AG10803 (cell line): ENCODE results near the gene FCN3.

Experiments used
- DNase-seq: peaks from one replicate; pipeline ENCODE4 v3.0.0; 2010; ENCODE audit warnings: low read depth
- H3K4me3 ChIP-seq: 2 replicates; pipeline ENCODE4 v1.5.1; 2011; ENCODE audit warnings: mild to moderate bottlenecking, low read length, control low read depth
- TF ChIP-seq, protein P1 (sequence below): conservative IDR thresholded peaks from 2 replicates; pipeline ENCODE4 v1.5.1; 2011; ENCODE audit warnings: mild to moderate bottlenecking, low read length, control low read depth, inconsistent platforms

FCN3 gene

DNA sequence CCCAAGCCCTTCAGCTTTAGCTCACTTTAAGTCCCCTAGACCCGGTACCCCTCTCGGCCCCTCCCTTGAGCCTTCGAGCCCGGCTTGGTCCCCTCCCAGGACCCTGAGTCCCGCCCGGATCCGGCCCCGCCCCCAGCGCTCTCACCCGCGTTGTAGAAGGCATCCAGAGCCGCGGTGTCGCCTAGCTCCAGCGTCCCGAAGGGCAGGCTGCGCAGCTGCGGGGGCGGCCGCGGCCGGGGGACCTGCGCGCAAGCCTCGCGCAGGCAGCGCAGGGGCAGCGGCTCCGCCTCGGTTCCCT lies 8.6 kb downstream of the FCN3 start:
- peak; percentile 63 for DNase-seq
- peak overlapping the region; percentile 77 for H3K4me3 ChIP-seq
- TF ChIP-seq, protein P1, sequence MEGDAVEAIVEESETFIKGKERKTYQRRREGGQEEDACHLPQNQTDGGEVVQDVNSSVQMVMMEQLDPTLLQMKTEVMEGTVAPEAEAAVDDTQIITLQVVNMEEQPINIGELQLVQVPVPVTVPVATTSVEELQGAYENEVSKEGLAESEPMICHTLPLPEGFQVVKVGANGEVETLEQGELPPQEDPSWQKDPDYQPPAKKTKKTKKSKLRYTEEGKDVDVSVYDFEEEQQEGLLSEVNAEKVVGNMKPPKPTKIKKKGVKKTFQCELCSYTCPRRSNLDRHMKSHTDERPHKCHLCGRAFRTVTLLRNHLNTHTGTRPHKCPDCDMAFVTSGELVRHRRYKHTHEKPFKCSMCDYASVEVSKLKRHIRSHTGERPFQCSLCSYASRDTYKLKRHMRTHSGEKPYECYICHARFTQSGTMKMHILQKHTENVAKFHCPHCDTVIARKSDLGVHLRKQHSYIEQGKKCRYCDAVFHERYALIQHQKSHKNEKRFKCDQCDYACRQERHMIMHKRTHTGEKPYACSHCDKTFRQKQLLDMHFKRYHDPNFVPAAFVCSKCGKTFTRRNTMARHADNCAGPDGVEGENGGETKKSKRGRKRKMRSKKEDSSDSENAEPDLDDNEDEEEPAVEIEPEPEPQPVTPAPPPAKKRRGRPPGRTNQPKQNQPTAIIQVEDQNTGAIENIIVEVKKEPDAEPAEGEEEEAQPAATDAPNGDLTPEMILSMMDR, result no peak

DNA sequence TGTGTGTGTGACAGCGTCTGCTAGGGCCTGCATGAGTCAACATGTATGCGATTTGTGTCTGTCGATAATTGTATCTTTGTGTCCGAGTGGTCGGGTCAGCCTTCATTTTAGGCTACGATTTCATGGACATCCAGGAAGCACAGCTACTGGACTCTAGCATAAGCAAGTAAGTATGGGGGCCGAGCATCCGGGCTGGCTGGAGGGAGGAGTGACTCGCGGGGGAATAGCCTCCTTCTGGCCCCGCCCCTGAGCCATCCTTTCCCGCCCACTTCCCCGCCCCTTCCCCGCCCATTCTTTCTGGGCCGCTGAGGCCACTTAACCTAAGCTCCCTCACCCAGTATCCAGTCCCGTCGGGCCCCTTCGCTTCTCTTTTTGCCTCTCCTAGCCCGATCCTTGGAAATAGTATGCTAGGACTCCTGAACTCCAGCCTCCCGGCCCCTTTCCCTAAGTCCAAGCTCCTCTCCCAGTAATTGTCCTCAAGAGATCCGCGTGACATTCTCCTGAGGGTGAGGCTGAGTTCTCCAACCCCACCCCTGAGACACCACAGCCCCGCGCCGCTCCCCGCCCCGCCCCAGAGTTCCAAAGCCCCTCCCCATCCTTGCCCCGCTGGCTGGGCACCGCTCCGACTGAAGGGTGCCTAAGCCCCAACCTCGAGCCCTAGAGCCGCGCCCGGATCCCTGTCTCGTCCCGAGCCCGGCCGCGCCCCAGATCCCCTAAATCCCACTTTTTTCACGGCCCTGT lies 9.1 kb downstream of the FCN3 start:
- TF ChIP-seq, protein P1, result no peak
- H3K4me3 ChIP-seq, result peak overlapping the region; percentile 77
- peak; percentile 87 for DNase-seq

DNA sequence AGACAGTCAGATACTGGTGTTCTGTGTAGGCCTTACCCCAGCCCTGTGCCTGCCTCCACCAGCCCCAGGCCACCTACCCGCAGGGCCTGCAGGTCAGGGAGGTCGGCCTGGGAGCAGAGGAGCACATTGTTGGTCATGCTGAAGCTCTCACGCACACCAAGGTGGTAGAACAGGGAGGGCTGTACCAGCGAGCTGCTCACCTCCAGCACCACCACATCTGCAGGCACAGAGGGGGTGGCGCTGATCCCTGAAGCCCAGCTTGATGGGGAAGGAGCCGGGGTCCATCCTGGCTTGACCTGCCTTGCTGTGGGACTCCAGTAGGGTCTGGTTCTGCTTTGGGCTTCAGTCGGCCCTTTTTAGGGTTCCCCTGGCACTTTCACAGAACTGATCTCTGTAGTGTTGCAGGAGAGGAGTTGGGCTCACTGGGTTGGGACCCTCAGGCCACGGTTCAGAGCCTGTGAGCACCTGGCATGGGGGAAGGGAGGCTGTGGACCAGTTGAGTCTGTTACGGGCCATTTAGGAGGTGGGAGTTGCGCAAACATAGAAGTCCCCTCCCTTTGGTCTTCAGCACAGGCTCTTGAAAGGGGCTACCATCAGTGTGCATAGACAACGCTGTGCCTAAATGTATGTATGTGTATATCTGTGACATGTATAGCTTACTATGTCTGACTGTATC lies 9.8 kb downstream of the FCN3 start:
- TF ChIP-seq, protein P1, result no peak
- DNase-seq, result no peak
- H3K4me3 ChIP-seq, result peak overlapping the region; percentile 63

DNA sequence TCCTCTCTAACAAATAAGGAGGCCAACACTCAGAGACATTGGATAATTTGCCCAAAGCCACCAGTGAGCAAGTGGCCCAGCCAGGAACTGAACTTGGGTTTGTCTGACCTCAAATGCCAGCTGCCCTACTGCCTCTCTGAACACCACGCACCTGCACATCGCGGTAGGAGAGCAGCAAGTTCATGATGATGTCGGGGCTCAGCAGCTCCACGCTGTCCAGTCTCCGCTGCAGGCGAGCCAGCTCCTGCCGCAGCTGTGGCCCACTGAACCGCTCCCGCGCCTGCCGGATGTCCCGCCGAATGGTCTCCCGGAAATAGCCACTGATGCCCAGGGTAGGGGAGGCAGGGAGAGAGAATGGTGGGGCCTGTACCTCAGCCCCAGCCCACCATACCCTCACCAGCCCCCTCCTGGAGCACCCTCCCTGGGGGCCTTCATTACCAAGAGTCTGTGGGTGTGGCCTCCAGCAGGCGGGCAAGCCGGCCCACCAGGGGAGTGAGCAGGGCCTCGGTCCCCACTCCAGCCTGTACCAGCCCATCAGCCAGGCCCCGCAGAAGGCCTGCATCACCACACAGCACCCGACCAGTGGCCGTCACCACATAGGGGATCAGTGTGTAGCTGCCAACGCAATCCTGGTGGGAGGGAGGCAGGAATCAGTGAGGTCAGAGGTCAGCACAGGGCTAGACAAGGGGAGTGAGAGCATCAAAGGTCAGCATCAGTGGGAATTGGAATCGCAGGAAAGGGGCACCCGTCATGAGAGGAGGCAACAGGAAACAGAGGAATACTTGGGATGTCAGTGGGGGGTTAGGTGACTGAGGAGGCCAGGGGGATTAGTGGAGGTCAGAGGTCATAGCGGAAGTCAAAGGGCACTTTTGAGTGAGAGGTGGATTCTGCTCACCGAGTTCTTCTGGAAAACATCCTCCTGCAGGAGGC lies 10.6 kb downstream of the FCN3 start:
- DNase-seq, result no peak
- TF ChIP-seq, protein P1, result no peak
- no peak overlapping the region for H3K4me3 ChIP-seq

DNA sequence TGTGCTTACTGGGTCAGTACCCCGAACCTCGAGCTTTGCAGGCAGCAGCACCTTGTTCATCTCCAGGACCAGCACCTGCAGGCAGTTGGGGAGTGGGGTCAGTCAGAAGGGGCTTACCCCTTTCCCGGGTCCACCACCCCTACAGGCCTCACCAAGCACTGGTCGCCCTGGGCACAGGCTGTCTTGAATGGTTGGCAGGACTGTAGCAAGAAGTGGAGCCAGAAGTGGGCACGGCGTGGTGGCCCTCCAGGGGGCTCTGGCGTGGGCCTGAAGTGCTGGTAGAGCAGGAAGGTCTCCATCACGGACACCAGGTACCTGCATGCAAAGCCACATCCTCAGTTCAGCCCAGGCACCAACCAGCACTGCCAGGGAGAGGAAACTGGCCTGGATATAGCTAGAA lies 13.1 kb downstream of the FCN3 start:
- no peak for DNase-seq
- TF ChIP-seq, protein P1, result no peak
- H3K4me3 ChIP-seq, result no peak overlapping the region

DNA sequence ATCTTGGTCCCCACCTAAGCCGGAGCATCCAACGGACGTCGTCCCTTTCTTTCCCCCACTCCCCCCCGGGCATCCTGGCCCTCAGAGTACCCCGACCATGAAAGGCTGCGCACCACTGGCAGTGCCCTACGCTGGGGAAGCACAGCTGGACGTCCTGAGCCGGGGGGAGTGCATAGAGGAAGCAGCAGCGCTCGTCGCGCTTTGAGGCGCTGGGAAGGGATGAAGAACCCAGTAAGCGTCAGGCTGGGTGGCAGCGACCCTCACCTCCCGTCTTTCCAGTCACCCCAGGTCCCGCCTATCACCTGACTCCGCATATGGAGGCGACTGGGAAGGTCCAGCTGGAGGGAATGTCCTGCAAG lies 13.6 kb downstream of the FCN3 start:
- H3K4me3 ChIP-seq, result no peak overlapping the region
- DNase-seq, result no peak
- TF ChIP-seq, protein P1, result no peak
